H1 (cell line): Measurements from ENCODE around the gene TAS2R1. TPM values are rescaled to one million over a fixed set of nuclear protein-coding genes. Genes with fewer than 3 reads are reported as not detected.

Experiments
- CTCF ChIA-PET: fragments of 300-600 bp; sonication (Branson Sonifier 250); formaldehyde crosslinking; loops from one replicate; lab custom pipeline; 2021; ENCODE audit not compliant: partially characterized antibody; lab: Charles Lee
- POLR2A ChIA-PET: fragments of 300-600 bp; sonication (Branson Sonifier 250); formaldehyde crosslinking; loops from one replicate; lab custom pipeline; 2021; ENCODE audit warnings: inconsistent platforms; ENCODE audit not compliant: partially characterized antibody; lab: Charles Lee
- DNase-seq, 2 experiments: peaks; one replicate each; pipeline versions ENCODE4 v3.0.0 to v3.0.0-alpha.2; 2010 to 2022; ENCODE audit warnings: low spot score in 2 of 2, low read depth in 1 of 2, mixed read lengths in 1 of 2
- FAIRE-seq: peaks from 2 replicates; lab custom pipeline; 2011; peaks lifted over from hg19 to GRCh38; lab: Jason Lieb, UNC
- H2AFZ ChIP-seq: 2 replicates; pipeline ENCODE4 v1.8.1; 2012; ENCODE audit warnings: low read length, inconsistent platforms
- H2AK5ac ChIP-seq: 2 replicates; pipeline ENCODE4 v1.6.1; 2013; ENCODE audit warnings: low read depth, low read length
- H2BK120ac ChIP-seq: replicated peaks from 2 replicates; pipeline ENCODE3; 2013; ENCODE audit warnings: low read depth, low read length, inconsistent platforms
- H2BK12ac ChIP-seq: 2 replicates; pipeline ENCODE4 v1.6.1; 2013; ENCODE audit warnings: low read depth, low read length
- H2BK15ac ChIP-seq: 2 replicates; pipeline ENCODE4 v1.6.1; 2013; ENCODE audit warnings: low read length
- H2BK20ac ChIP-seq: 2 replicates; pipeline ENCODE4 v1.6.1; 2013; ENCODE audit warnings: low read length
- H2BK5ac ChIP-seq: 2 replicates; pipeline ENCODE4 v1.6.1; 2013; ENCODE audit warnings: low read depth, low read length
- H3K14ac ChIP-seq: 2 replicates; pipeline ENCODE4 v1.6.1; 2013; ENCODE audit warnings: inconsistent platforms; ENCODE audit not compliant: insufficient read length
- H3K18ac ChIP-seq: 2 replicates; pipeline ENCODE4 v1.6.1; 2013; ENCODE audit warnings: low read length; ENCODE audit errors: extremely low read depth
- H3K23ac ChIP-seq: 2 replicates; pipeline ENCODE4 v1.6.1; 2013; ENCODE audit warnings: inconsistent platforms; ENCODE audit not compliant: insufficient read length
- H3K23me2 ChIP-seq: 2 replicates; pipeline ENCODE4 v1.6.1; 2013; ENCODE audit warnings: low read depth, low read length
- H3K27ac ChIP-seq: 2 replicates; pipeline ENCODE4 v1.6.1; 2011; ENCODE audit warnings: low read depth, low read length, inconsistent platforms
- H3K27me3 ChIP-seq, 4 experiments: replicated peaks in 1 of 4; 1 replicate in 1 of 4; 2 replicates in 3 of 4; pipeline versions ENCODE4 v1.6.1 to v1.8.1; 2011 to 2013; ENCODE audit warnings: low read length in 3 of 4, mild to moderate bottlenecking in 3 of 4, inconsistent platforms in 2 of 4, mixed read lengths in 2 of 4, moderate library complexity in 1 of 4; ENCODE audit not compliant: control insufficient read depth in 3 of 4, insufficient read depth in 3 of 4; ENCODE audit errors: extremely low read depth in 1 of 4
- H3K36me3 ChIP-seq, 4 experiments: 2 replicates each; pipeline versions ENCODE4 v1.6.1 to v1.8.1; 2011 to 2013; ENCODE audit warnings: mild to moderate bottlenecking in 4 of 4, low read length in 3 of 4, moderate library complexity in 2 of 4, control low read depth in 1 of 4, inconsistent platforms in 1 of 4; ENCODE audit not compliant: insufficient read depth in 4 of 4, control insufficient read depth in 2 of 4
- H3K4ac ChIP-seq: replicated peaks from 2 replicates; pipeline ENCODE3; 2013; ENCODE audit warnings: low read length, low read depth, mixed read lengths, inconsistent platforms; ENCODE audit not compliant: insufficient read length
- H3K4me1 ChIP-seq, 4 experiments: replicated peaks in 1 of 4; 1 replicate in 1 of 4; 2 replicates in 3 of 4; pipeline versions ENCODE4 v1.6.1 to v1.8.1; 2011 to 2013; ENCODE audit warnings: low read length in 3 of 4, inconsistent platforms in 2 of 4, mixed read lengths in 1 of 4; ENCODE audit not compliant: insufficient read depth in 4 of 4, control insufficient read depth in 3 of 4
- H3K4me2 ChIP-seq, 2 experiments: 2 replicates each; pipeline versions ENCODE4 v1.6.1 to v1.8.1; 2011 to 2013; ENCODE audit warnings: low read depth in 2 of 2, low read length in 2 of 2, control low read depth in 1 of 2, inconsistent platforms in 1 of 2, mild to moderate bottlenecking in 1 of 2; ENCODE audit not compliant: insufficient read depth in 1 of 2
- H3K4me3 ChIP-seq, 4 experiments: fragments of 200-600, 300-600 bp in 1 of 4; sonication (generic), shearing (Covaris generic), sonication (Bioruptor Twin) in 1 of 4; 2 replicates each; pipeline versions ENCODE4 v1.5.1 to v1.8.1; 2011 to 2016; ENCODE audit warnings: low read length in 4 of 4, low read depth in 3 of 4, control low read depth in 2 of 4, inconsistent platforms in 2 of 4, mild to moderate bottlenecking in 2 of 4, mixed read lengths in 1 of 4, moderate library complexity in 1 of 4; ENCODE audit not compliant: insufficient read depth in 2 of 4; ENCODE audit errors: extremely low read depth in 1 of 4
- H3K56ac ChIP-seq: replicated peaks from 2 replicates; pipeline ENCODE3; 2013; ENCODE audit warnings: low read depth, mild to moderate bottlenecking, mixed read lengths, low read length, inconsistent platforms; ENCODE audit not compliant: insufficient read length
- H3K79me1 ChIP-seq: 2 replicates; pipeline ENCODE4 v1.6.1; 2013; ENCODE audit warnings: low read depth, low read length, control low read depth
- H3K79me2 ChIP-seq, 2 experiments: 2 replicates each; pipeline versions ENCODE4 v1.6.1 to v1.8.1; 2012 to 2013; ENCODE audit warnings: low read length in 2 of 2, mild to moderate bottlenecking in 2 of 2, inconsistent platforms in 1 of 2; ENCODE audit not compliant: insufficient read depth in 2 of 2, control insufficient read depth in 1 of 2
- H3K9ac ChIP-seq, 4 experiments: replicated peaks in 1 of 4; 1 replicate in 1 of 4; 2 replicates in 3 of 4; pipeline versions ENCODE4 v1.6.1 to v1.8.1; 2011 to 2013; ENCODE audit warnings: low read depth in 3 of 4, low read length in 3 of 4, control low read depth in 2 of 4, mild to moderate bottlenecking in 2 of 4, moderate library complexity in 2 of 4, inconsistent platforms in 1 of 4; ENCODE audit errors: extremely low read depth in 1 of 4
- H3K9me3 ChIP-seq, 2 experiments: 2 replicates each; pipeline versions ENCODE4 v1.6.1 to v1.8.1; 2012 to 2013; ENCODE audit warnings: mild to moderate bottlenecking in 2 of 2, moderate library complexity in 2 of 2, control low read depth in 1 of 2, inconsistent platforms in 1 of 2, low read depth in 1 of 2, low read length in 1 of 2, mixed read lengths in 1 of 2; ENCODE audit not compliant: insufficient read depth in 2 of 2
- H4K20me1 ChIP-seq, 2 experiments: replicated peaks in 1 of 2; 2 replicates each; pipeline versions ENCODE3 to v1.8.1; 2011 to 2013; ENCODE audit warnings: inconsistent platforms in 2 of 2, low read length in 2 of 2, mild to moderate bottlenecking in 1 of 2; ENCODE audit not compliant: insufficient read depth in 2 of 2, control insufficient read depth in 1 of 2
- H4K5ac ChIP-seq: 2 replicates; pipeline ENCODE4 v1.6.1; 2013; ENCODE audit warnings: low read length, low read depth, mixed read lengths, inconsistent platforms; ENCODE audit not compliant: insufficient read length
- H4K8ac ChIP-seq: 2 replicates; pipeline ENCODE4 v1.8.0; 2013; ENCODE audit warnings: mild to moderate bottlenecking, moderate library complexity, low read length, inconsistent platforms; ENCODE audit not compliant: insufficient read depth; ENCODE audit errors: extremely low read depth
- H4K91ac ChIP-seq: replicated peaks from 2 replicates; pipeline ENCODE3; 2013; ENCODE audit warnings: low read length, mixed read lengths, inconsistent platforms; ENCODE audit not compliant: insufficient read length
- ATF3 ChIP-seq: IDR thresholded peaks from 2 replicates; pipeline ENCODE4 v1.6.1; 2011; ENCODE audit warnings: low read depth, mild to moderate bottlenecking, low read length; ENCODE audit not compliant: insufficient read depth
- CTCF ChIP-seq, 3 experiments: IDR thresholded peaks; 1 replicate in 2 of 3; 2 replicates in 1 of 3; pipeline versions ENCODE4 v1.5.1 to v1.6.1; 2011; ENCODE audit warnings: low read length in 3 of 3, mild to moderate bottlenecking in 3 of 3, inconsistent platforms in 2 of 3, low read depth in 1 of 3, moderate library complexity in 1 of 3; ENCODE audit not compliant: insufficient read depth in 1 of 3; ENCODE audit errors: control extremely low read depth in 1 of 3
- TBP ChIP-seq: IDR thresholded peaks from 2 replicates; pipeline ENCODE4 v1.6.1; 2011; ENCODE audit warnings: low read depth, low read length, improper control_type of control experiment
- TEAD4 ChIP-seq: IDR thresholded peaks from 2 replicates; pipeline ENCODE4 v1.6.1; 2012; ENCODE audit warnings: low read depth, low read length, inconsistent platforms, mixed read lengths
- WGBS, 2 experiments: shearing (Covaris generic) in 1 of 2; methylation state at CpG; one replicate each; pipeline versions ENCODE4 v1.1.6 to v1.1.7; 2013 to 2015; ENCODE audit warnings: low lambda C conversion rate in 2 of 2, mixed read lengths in 2 of 2, inconsistent platforms in 1 of 2, low coverage in 1 of 2, missing lambda C conversion rate in 1 of 2; ENCODE audit not compliant: insufficient replicate concordance in 2 of 2, insufficient coverage in 1 of 2, insufficient read length in 1 of 2; ENCODE audit errors: extremely low coverage in 1 of 2, missing lambda C conversion rate in 1 of 2; 5-methylcytosine and 5-hydroxymethylcytosine counted together
- polyA plus RNA-seq, 7 experiments: library from polyadenylated mRNA; depleted of rRNA in 3 of 7; stranded (reverse) in 5 of 7; unstranded in 2 of 7; fragments of >200 nt in 5 of 7; fragments of 200-250 nt in 2 of 7; gene quantifications; 1 replicate in 5 of 7; 2 replicates in 1 of 7; 4 replicates in 1 of 7; pipeline versions ENCODE4 v1.2.1 to v1.2.3, GENCODE V29; 2011 to 2013; ENCODE audit warnings: missing spikeins in 2 of 7, mixed read lengths in 2 of 7
- total RNA-seq: library from RNA; stranded (reverse); fragmentation: NEBNext Ultra II Directional; extraction: Animal tissue kit (Norgen Biotek cat#: 25700); gene quantifications from 2 replicates; pipeline ENCODE4 v1.2.1, GENCODE V29; 2021

Gene TAS2R1
- total and polyA plus RNA-seq, 2 of the 8 experiments (the other 6 are each of a cell fraction or from before 2014, with no cell fraction given), result not detected

GRCh38 chr5:9599391-9599790 lies 30.8 kb downstream of the TAS2R1 start:
- Histone ChIP-seq H4K20me1 (no peaks in the 10 kb centered on the region), H3K14ac (no peak overlapping the region), H2BK5ac (no peak overlapping the region), H2BK15ac (no peak overlapping the region), H3K23me2 (no peaks in the 10 kb centered on the region), H3K9ac (no peak overlapping the region), H4K5ac (no peak overlapping the region), H3K18ac (no peak overlapping the region), H3K4me2 (no peak overlapping the region), H4K8ac (no peak overlapping the region), H3K4me3 (no peak overlapping the region), H3K79me2 (no peaks in the 10 kb centered on the region), H3K4ac (no peak overlapping the region), H3K79me1 (no peaks in the 10 kb centered on the region), H2AFZ (no peak overlapping the region), H2BK20ac (no peak overlapping the region), H3K56ac (no peak overlapping the region), H3K36me3 (no peaks in the 10 kb centered on the region), H3K27me3 (no peaks in the 10 kb centered on the region), H2BK120ac (no peak overlapping the region), H3K9me3 (no peaks in the 10 kb centered on the region), H4K91ac (no peak overlapping the region), H2AK5ac (no peak overlapping the region), H3K4me1 (peaks cover 1 to 7% (median 3%) of the 10 kb centered on the region in 4 experiments; a peak in 3 of 7 replicates), H2BK12ac (no peak overlapping the region), H3K23ac (no peak overlapping the region), H3K27ac (no peak overlapping the region)
- POLR2A ChIA-PET, result no interaction called here
- CTCF ChIA-PET, result interaction anchor here (0.9 to 1.2 kb wide), 4 partner anchors 10 to 176 kb away, joined by 3 to 5 read pairs (median 3); no protein-coding TSS in a partner anchor
- no peak for DNase-seq
- no peak for TF ChIP-seq ATF3
- TF ChIP-seq CTCF (IDR thresholded peaks at IDR 0.05; ENCODE audit: control extremely low read depth in 1 of 3, insufficient read depth in 1 of 3, low read depth in 1 of 3, low read length in 3 of 3), result no peak
- no peak for TF ChIP-seq TBP
- TF ChIP-seq TEAD4, result no peak
- whole genome bisulfite sequencing, 2 experiments, result 51% methylated on average over 3 of the region's 3 CpGs; no CpG with 5 or more reads in 1 of the 2 experiments
- no peak for FAIRE-seq
